Esophagus muscularis mucosa (tissue), 4 donors: ENCODE measurements around the gene ADCY5. TPM values are rescaled to one million over a fixed set of nuclear protein-coding genes. Genes with fewer than 3 reads are reported as not detected.

Experiments used
- DNase-seq: peaks from one replicate; pipeline ENCODE4 v3.0.0-alpha.2; 2017; ENCODE audit errors: extremely low spot score
- H3K27ac ChIP-seq, 4 donors: fragments of 200-600 bp; sonication (generic); replicated peaks in 1 of 4; 1 replicate in 3 of 4; 2 replicates in 1 of 4; pipeline ENCODE4 v1.5.1; 2016 to 2019; ENCODE audit warnings: mild to moderate bottlenecking in 1 of 4
- H3K27me3 ChIP-seq, 4 donors: fragments of 200-600 bp; sonication (generic); one replicate each; pipeline versions ENCODE4 v1.5.1 to v1.6.0; 2016 to 2019
- H3K36me3 ChIP-seq, 4 donors: fragments of 200-600 bp; sonication (generic); one replicate each; pipeline ENCODE4 v1.5.1; 2016 to 2019
- H3K4me1 ChIP-seq, 4 donors: fragments of 200-600 bp; sonication (generic); one replicate each; pipeline ENCODE4 v1.5.1; 2016 to 2019
- H3K4me3 ChIP-seq, 4 donors: fragments of 200-600 bp; sonication (generic); 1 replicate in 2 of 4; 2 replicates in 2 of 4; pipeline ENCODE4 v1.5.1; 2016 to 2019; ENCODE audit warnings: mild to moderate bottlenecking in 4 of 4, moderate library complexity in 1 of 4
- H3K9me3 ChIP-seq, 4 donors: fragments of 200-600 bp; sonication (generic); 1 replicate in 3 of 4; 2 replicates in 1 of 4; pipeline ENCODE4 v1.5.1; 2016 to 2019
- EP300 ChIP-seq: sonication (generic); formaldehyde crosslinking; IDR thresholded peaks from one replicate; pipeline ENCODE4 v1.6.1; 2017; ENCODE audit warnings: antibody characterized with exemption
- POLR2A ChIP-seq: fragments of 450-650 bp; IDR thresholded peaks from one replicate; pipeline ENCODE4 v1.6.1; 2017; ENCODE audit warnings: antibody characterized with exemption, moderate library complexity, mild to moderate bottlenecking, low read depth
- POLR2AphosphoS5 ChIP-seq, 2 donors: sonication (generic); formaldehyde crosslinking; IDR thresholded peaks; one replicate each; pipeline ENCODE4 v1.6.1; 2017; ENCODE audit warnings: antibody characterized with exemption in 2 of 2
- WGBS: methylation state at CpG from one replicate; pipeline ENCODE4 v1.1.5; 2018; 5-methylcytosine and 5-hydroxymethylcytosine counted together
- intact Hi-C: fragments of 100-400 bp; cut with DNase I; formaldehyde crosslinking; loops from one replicate; pipeline ENCODE4 v1.15.1; 2023
- total RNA-seq, 4 donors: library from RNA; depleted of rRNA; stranded (reverse); fragments of >200 nt; gene quantifications; one replicate each; pipeline versions ENCODE4 v1.1.0 to v1.2.1, GENCODE V29; 2016
- TF ChIP-seq, protein P1 (sequence below), 3 experiments: fragments of 200-600 bp in 2 of 3; fragments of 450-650 bp in 1 of 3; sonication (generic) in 2 of 3; IDR thresholded peaks; one replicate each; pipeline ENCODE4 v1.5.1; 2017 to 2019; ENCODE audit warnings: antibody characterized with exemption in 3 of 3, mild to moderate bottlenecking in 2 of 3, moderate library complexity in 1 of 3

Gene ADCY5
- total RNA-seq, 4 donors from 2014 or later = 133 to 228 (median 189) TPM

- peaks cover 0 to 8% (median 4%) of the 10 kb centered on the region in 4 donors for H3K4me1 ChIP-seq
- TF ChIP-seq POLR2A = no peak
- no peak for TF ChIP-seq POLR2AphosphoS5 (IDR thresholded peaks at IDR 0.05)
- TF ChIP-seq EP300 = no peak
- TF ChIP-seq, protein P1, sequence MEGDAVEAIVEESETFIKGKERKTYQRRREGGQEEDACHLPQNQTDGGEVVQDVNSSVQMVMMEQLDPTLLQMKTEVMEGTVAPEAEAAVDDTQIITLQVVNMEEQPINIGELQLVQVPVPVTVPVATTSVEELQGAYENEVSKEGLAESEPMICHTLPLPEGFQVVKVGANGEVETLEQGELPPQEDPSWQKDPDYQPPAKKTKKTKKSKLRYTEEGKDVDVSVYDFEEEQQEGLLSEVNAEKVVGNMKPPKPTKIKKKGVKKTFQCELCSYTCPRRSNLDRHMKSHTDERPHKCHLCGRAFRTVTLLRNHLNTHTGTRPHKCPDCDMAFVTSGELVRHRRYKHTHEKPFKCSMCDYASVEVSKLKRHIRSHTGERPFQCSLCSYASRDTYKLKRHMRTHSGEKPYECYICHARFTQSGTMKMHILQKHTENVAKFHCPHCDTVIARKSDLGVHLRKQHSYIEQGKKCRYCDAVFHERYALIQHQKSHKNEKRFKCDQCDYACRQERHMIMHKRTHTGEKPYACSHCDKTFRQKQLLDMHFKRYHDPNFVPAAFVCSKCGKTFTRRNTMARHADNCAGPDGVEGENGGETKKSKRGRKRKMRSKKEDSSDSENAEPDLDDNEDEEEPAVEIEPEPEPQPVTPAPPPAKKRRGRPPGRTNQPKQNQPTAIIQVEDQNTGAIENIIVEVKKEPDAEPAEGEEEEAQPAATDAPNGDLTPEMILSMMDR (IDR thresholded peaks at IDR 0.05) = no peak
- intact Hi-C loops = no loop called here
- no peak overlapping the region for H3K4me3 ChIP-seq
- H3K9me3 ChIP-seq = no peaks in the 10 kb centered on the region
- H3K27me3 ChIP-seq = no peaks in the 10 kb centered on the region
- no peak overlapping the region for H3K27ac ChIP-seq
- no peak for DNase-seq
- 90% methylated on average over 2 of the region's 11 CpGs for WGBS
- peaks cover 46 to 100% (median 75%) of the 10 kb centered on the region in 4 donors for H3K36me3 ChIP-seq
Measured at GRCh38 chr3:123295901-123296250, 153.0 kb downstream of the ADCY5 start.

DNA sequence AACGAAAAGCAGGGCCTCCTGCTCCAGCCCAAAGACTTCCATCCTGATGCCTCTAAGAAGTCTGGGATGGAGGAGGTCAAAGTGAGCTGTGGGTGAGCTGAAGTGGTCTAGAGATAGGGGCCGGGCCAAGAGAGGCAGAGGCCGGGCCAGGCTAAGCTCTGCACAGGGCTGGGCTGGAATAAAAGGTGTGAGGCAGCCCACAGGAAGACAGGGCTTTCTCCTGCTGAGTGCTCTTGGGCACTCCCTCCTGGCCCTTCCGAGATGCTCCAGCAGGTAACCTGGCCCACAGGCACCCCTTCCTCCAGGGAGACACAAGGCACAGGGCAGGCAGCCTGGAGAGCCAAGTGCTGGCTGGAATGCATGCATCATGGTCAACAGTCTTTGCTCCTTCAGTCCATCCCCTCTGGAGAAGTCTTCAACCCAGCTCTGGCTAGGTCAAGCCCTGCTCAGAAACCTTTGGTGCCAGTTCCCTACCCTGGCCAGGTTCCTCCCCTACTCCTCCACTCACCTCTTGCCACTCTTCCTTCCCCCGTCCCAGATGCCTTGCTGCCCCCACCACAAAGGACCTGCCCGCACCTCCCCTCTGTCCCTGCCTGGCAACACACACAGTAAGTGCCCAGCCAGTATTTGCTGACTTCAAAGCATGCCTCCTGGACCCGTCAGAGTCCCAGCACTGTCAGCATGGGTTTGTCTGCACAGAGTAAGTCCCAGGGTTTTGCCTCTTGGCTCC lies 153.6 kb downstream of the ADCY5 start:
- WGBS = 59% methylated on average over 6 of the region's 7 CpGs
- Histone ChIP-seq H3K36me3 (peaks cover 44 to 100% (median 77%) of the 10 kb centered on the region in 4 donors), H3K4me3 (no peak overlapping the region), H3K27ac (no peak overlapping the region), H3K4me1 (peaks cover 0 to 13% (median 9%) of the 10 kb centered on the region in 4 donors), H3K27me3 (no peaks in the 10 kb centered on the region), H3K9me3 (no peaks in the 10 kb centered on the region)
- DNase-seq = no peak
- intact Hi-C loops = no loop called here
- TF ChIP-seq, protein P1 (IDR thresholded peaks at IDR 0.05) = no peak
- TF ChIP-seq POLR2AphosphoS5 (IDR thresholded peaks at IDR 0.05) = no peak
- no peak for TF ChIP-seq EP300
- TF ChIP-seq POLR2A = no peak

GRCh38 chr3:123294296-123294938 lies 154.5 kb downstream of the ADCY5 start:
- no peak overlapping the region for H3K4me3 ChIP-seq
- peaks cover 0 to 19% (median 14%) of the 10 kb centered on the region in 4 donors for H3K4me1 ChIP-seq
- H3K36me3 ChIP-seq = peaks cover 40 to 100% (median 77%) of the 10 kb centered on the region in 4 donors
- no peaks in the 10 kb centered on the region for H3K9me3 ChIP-seq
- DNase-seq = no peak
- no peak overlapping the region for H3K27ac ChIP-seq
- intact Hi-C loops = no loop called here
- WGBS = 79% methylated on average over 13 of the region's 13 CpGs
- no peak for TF ChIP-seq POLR2A
- TF ChIP-seq EP300 = no peak
- TF ChIP-seq POLR2AphosphoS5 (IDR thresholded peaks at IDR 0.05) = no peak
- TF ChIP-seq, protein P1 (IDR thresholded peaks at IDR 0.05) = no peak
- no peaks in the 10 kb centered on the region for H3K27me3 ChIP-seq

DNA sequence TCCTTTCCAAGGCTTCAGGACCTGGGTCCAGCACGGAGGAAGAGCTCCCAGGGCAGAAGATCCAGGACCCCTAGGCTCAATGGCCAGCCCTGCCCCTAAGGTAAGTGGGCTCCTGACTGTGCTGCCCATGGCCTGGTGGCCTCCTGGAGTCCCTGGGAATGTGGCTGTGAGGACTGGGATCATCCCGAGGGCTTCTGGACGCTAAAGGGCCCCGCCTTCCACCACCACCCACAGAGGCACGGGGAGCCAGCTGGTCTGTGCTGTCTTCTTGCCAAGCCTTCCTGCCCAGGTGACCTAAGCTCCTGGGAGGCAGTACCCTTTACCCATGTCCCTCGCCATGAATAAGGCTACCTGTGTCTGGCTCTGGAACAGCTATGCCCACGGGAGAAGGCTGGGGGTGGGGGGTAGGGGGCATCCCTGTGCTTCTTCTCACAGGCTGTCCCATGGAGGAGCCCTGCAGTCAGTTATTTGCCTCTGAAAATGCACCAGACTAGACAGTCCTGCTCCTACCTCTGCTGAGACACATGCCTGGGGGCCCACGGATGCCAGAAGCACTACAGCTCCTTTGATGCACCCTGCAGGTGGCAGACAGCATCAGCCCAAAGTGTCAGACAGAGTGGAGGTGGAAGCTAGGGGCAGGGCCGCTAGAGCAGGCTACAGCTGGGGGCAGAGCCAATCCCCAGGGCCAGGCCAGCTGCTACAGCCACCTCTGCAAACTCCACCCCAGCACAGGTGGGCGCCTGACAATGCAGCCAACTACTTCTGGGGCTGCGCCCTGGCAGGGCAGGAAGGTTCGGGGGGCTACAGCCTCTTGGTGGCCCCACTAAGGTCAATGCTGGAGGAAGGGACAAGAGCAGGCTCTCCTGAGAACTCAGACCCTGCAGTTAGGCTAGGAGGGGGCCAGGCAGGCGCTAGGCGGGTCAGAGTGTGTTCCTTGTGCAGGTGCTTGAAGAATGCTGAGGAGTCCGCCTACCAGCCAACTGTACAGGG lies 156.3 kb downstream of the ADCY5 start:
- H3K9me3 ChIP-seq = no peaks in the 10 kb centered on the region
- WGBS = 83% methylated on average over 4 of the region's 15 CpGs
- H3K27ac ChIP-seq = peak overlapping the region in 3 of 4 donors; percentile 7 to 18 (median 15)
- no peaks in the 10 kb centered on the region for H3K27me3 ChIP-seq
- DNase-seq = no peak
- H3K36me3 ChIP-seq = peaks cover 46 to 100% (median 76%) of the 10 kb centered on the region in 4 donors
- intact Hi-C loops = no loop called here
- TF ChIP-seq POLR2AphosphoS5 (IDR thresholded peaks at IDR 0.05) (no peak), POLR2A (no peak), EP300 (no peak)
- no peak overlapping the region for H3K4me3 ChIP-seq
- peaks cover 0 to 21% (median 14%) of the 10 kb centered on the region in 4 donors for H3K4me1 ChIP-seq
